Activated CD4-positive, CD25-positive, alpha-beta regulatory T cell treated with anti-CD3 and anti-CD28 coated beads, Interleukin-2, amount 50 U/mL, for 16 hours (primary cell): Measurements from ENCODE around the gene TIMM17A.
"Not testable (repeated sequence)": the region's sequence is repeated elsewhere in the genome, so short reads cannot be mapped to it uniquely, and the experiment has no call there.

Experiments used
- DNase-seq: peaks from one replicate; pipeline ENCODE4 v3.0.0-alpha.2; 2020; ENCODE audit warnings: low read depth, low spot score

TIMM17A gene

DNA sequence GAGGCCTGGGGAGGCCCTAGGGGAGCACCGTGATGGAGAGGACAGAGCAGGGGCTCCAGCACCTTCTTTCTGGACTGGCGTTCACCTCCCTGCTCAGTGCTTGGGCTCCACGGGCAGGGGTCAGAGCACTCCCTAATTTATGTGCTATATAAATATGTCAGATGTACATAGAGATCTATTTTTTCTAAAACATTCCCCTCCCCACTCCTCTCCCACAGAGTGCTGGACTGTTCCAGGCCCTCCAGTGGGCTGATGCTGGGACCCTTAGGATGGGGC, 60.3 kb downstream of the TIMM17A start:
- DNase-seq: no peak

DNA sequence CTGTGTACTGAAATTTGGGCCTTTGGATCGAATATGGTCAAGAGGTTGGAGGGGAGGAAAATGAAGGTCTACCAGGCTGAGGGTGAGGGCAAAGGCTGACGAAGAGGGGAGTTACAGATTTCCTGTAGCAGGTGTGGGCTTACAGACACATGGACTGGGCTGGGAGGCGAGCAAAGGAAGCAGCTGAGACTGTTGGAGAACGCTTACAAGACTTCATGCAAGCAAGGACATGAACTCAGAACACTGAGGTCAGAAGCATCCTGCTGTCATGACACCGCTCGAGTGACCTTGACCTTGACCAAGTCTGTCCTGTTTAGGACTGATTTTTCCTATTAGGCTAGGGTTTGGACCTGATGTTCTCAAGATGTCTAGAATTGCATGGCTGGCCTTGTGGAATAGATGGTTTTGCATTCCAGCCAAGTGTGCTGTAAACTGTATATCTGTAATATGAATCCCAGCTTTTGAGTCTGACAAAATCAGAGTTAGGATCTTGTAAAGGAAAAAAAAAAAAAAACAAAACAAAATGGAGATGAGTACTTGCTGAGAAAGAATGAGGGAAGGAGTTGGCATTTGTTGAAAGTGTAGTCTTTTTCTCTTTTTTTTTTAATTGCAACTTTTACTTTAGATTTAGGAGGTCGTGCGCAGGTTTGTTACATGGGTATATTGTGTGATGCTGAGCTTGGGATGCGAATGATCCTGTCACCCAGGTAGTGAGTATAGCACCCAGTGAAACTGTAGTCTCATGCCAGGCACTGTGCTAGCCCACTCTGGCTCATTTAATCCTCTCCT, 60.9 kb downstream of the TIMM17A start:
- no peak for DNase-seq

DNA sequence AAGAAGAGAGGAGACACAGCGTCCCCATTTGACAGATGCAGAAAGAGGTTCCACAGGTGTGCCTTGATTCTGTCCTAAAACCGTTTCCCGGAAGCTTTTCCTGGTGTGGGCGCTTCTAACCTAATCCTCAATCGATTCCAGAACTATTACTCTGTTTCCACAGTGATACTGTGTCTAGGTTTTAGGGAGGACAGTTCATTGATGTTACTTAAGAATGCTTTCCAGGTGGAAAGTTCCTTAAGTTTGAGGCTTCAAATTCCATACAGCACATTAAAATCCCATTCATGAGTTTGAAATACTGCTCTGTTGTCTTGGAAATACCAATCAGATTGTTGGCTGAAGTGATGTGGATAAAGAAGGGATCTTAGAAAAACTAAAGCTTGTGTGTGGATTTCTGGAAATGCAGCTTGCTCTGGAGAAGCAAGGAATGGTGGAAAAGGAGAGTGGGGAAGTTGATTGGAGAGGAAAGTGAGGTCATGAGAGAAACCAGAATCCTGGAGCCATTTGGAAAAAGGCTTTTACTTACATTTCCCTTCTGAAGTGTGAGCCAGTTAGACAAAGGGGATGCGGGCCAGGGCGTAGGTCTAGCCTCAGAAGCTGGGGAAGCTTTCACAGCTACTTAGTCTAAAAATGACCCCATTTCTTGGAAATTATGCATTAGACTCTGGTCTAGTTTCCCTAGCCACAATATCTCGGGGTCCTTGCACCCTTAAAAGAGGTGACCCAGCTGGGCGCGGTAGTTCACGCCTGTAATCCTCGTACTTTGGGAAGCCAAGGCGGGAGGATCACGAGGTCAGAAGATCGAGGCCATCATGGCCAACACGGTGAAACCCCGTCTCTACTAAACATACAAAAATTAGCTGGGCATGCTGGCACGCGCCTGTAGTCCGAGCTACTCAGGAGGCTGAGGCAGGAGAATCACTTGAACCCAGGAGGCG, 61.8 kb downstream of the TIMM17A start:
- no peak for DNase-seq

DNA sequence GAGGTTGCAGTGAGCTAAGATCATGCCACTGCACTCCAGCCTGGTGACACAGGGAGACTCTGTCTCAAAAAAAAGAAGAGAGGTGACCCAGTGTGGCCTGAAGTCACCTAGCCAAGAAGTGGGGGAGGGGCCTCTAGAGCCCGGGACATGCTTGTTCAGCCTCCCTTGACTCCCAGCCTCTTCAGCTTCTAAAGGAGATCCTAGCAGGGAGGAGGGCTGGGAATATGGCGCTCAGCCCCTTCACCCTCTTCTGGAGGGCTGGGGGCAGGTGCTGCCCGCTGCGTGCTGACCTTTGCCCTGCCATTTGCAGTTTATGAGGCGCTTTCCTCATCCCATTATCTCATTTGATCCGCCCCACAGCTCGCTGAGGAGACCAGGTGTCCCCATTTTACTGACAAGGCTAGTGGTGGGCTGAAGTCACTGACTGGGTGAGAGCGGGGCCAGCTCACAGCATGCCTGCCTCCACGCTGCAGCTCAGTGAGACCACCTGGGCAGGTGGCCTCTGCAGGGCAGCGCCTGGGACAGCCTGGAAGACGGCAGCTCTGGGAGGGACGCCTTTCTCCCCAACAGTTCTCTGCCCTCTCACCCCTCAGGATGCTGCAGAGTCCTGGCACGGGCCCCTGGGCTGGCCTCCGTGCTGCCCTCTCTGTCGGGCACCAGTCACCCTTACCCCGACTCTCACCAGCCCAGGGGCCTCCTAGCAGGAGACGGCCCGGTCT, 62.6 kb downstream of the TIMM17A start:
- DNase-seq: no peak

DNA sequence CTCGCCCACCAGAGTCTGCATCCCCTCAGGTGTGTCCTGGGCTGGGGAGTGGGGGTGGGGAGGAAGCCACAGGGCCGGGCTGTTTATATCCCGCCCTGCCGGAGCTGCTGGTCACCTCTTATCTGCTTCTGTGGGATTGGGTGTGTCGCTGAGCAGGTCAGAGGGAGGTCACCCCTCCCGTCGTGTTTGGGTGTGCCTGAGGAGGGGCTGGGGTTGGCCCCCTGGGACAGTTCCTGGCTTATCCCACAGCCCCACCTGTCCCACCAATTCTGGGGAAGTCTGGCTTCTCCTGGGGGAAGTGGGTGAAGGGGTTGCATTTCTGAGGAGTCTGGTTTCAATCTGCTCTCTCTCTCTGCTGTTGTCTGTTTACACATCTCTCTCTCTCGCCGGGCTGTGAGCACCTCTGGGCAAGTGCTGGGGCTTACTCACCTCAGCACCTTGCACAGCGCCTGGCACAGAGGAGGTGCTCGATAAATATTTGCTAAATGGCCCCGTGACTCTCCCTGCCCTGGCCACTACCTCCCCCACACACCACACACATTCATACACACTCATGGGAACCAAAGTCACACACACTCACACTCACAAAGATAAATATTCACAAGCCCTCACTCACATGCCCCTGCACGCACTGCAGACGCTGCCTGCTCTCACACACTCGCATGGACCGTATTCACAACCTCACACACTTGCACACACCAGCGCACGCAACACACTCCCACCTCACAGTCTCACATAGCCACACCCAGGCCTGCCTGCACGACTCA, 63.3 kb downstream of the TIMM17A start:
- DNase-seq: no peak

DNA sequence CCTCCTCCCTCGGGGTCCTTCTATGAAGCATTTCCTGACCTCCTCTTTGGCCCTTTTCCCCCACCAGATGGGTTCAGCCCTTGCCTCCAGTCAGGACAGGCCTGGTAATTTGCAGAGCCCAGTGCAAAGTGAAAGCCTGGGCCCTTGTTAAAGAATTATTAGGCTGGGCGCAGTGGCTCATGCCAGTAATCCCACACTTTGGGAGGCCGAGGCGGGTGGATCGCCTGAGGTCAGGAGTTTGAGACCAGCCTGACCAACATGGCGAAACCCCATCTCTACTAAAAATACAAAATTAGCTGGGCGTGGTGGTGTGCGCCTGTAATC, 63.9 kb downstream of the TIMM17A start:
- DNase-seq: not testable (repeated sequence)
